GM12801 (cell line): ENCODE data around the gene RAP1A.

Source experiments
- CTCF ChIP-seq: IDR thresholded peaks from one replicate; pipeline ENCODE4 v1.5.1; 2011; ENCODE audit warnings: control low read depth; ENCODE audit not compliant: insufficient read length; ENCODE audit errors: extremely low read depth

The RAP1A gene

DNA sequence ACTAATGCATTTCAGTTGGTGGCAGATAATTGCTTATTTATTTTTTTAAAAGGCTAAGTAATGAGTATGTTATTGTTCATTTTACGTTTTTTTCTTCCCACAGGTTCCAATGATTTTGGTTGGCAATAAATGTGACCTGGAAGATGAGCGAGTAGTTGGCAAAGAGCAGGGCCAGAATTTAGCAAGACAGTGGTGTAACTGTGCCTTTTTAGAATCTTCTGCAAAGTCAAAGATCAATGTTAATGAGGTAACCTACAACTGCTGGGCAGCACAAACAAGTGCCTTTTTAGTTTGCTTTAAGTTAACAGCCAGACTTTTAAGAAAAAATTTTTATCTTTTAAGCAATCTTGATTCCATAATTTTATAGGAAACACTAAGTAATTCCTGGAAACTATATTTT, 84.7 kb downstream of the RAP1A start:
- no peak for TF ChIP-seq CTCF

GRCh38 chr1:111704776-111705175, 85.2 kb downstream of the RAP1A start:
- TF ChIP-seq CTCF = no peak

GRCh38 chr1:111705841-111706240, 86.3 kb downstream of the RAP1A start:
- no peak for TF ChIP-seq CTCF

GRCh38 chr1:111706921-111707320, 87.3 kb downstream of the RAP1A start:
- no peak for TF ChIP-seq CTCF

DNA sequence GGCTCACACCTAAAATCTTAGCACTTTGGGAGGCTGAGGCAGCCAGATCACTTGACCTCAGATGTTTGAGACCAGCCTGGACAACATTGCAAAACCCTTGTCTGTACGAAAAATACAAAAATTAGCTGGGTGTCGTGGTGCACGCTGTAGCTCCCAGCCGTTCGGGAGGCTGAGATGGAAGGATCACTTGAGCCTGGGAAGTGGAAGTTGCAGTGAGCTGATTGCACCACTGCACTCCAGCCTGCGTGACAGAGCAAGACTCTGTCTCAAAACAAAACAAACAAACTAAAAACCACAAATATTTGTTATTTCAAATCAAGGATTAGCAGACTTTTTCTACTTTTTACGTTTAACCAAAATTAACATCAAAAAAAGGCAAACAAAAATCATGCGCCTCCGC, 88.3 kb downstream of the RAP1A start:
- no peak for TF ChIP-seq CTCF

DNA sequence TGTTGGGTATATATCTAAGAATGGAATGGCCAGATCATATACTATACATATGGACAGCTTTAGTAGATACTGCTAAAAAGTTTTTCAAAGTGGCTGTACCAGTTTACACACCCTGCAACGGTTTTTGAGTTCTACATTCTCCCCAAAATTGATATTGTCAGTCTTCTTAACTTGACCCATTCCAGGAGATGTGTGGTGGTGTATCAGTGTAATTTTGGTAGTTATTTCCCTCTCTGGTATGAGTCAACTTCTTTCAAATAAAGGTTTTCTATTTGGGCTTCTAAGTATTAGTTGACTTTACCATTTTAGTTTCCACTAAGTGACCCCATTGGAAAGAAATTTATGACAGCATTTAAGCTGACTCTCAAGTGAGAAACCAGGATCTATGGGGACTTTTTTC, 90.4 kb downstream of the RAP1A start:
- no peak for TF ChIP-seq CTCF

- TF ChIP-seq CTCF = no peak
Measured at GRCh38 chr1:111716333-111716732, 96.7 kb downstream of the RAP1A start.

- no peak for TF ChIP-seq CTCF
Measured at GRCh38 chr1:111717450-111717849, 97.9 kb downstream of the RAP1A start.
